Large intestine (tissue), 3 donors: ENCODE results near the gene MAN1C1. TPM values are rescaled to one million over a fixed set of nuclear protein-coding genes. Genes with fewer than 3 reads are reported as not detected.

ENCODE experiments used
- DNase-seq, 2 donors: peaks; one replicate each; pipeline versions ENCODE4 v3.0.0 to v3.0.0-alpha.2; 2013
- H3K27ac ChIP-seq: one replicate; pipeline ENCODE4 v1.5.1; 2013; ENCODE audit warnings: low read length
- H3K27me3 ChIP-seq: 2 replicates; pipeline ENCODE4 v1.6.1; 2013; ENCODE audit warnings: low read length; ENCODE audit not compliant: control insufficient read depth, insufficient read depth
- H3K36me3 ChIP-seq: 2 replicates; pipeline ENCODE4 v1.6.1; 2013; ENCODE audit warnings: low read length; ENCODE audit not compliant: control insufficient read depth, insufficient read depth
- H3K4me1 ChIP-seq: one replicate; pipeline ENCODE4 v1.6.1; 2013; ENCODE audit warnings: low read length; ENCODE audit not compliant: control insufficient read depth, insufficient read depth
- H3K4me3 ChIP-seq: one replicate; pipeline ENCODE4 v1.5.1; 2013; ENCODE audit warnings: low read length
- H3K9me3 ChIP-seq: one replicate; pipeline ENCODE4 v1.6.1; 2013; ENCODE audit warnings: mild to moderate bottlenecking, low read depth, low read length, moderate library complexity; ENCODE audit not compliant: control insufficient read depth
- WGBS: methylation state at CpG from one replicate; pipeline ENCODE4 v1.1.5; 2013; ENCODE audit warnings: low lambda C conversion rate; ENCODE audit not compliant: insufficient coverage; 5-methylcytosine and 5-hydroxymethylcytosine counted together
- polyA plus RNA-seq: library from polyadenylated mRNA; unstranded; fragments of 120-200 nt; gene quantifications from one replicate; pipeline ENCODE4 v1.2.1, GENCODE V29; 2013

Gene MAN1C1
- polyA plus RNA-seq, 1 donor: 21.2 TPM

GRCh38 chr1:25714372-25714931 is 97.9 kb downstream of the MAN1C1 start:
- H3K27me3 ChIP-seq: no peaks in the 10 kb centered on the region
- no peaks in the 10 kb centered on the region for H3K4me1 ChIP-seq
- H3K27ac ChIP-seq: no peak overlapping the region
- WGBS: 67% methylated on average over 1 of the region's 2 CpGs
- H3K4me3 ChIP-seq: no peak overlapping the region
- no peaks in the 10 kb centered on the region for H3K9me3 ChIP-seq
- DNase-seq: no peak
- H3K36me3 ChIP-seq: no peaks in the 10 kb centered on the region

GRCh38 chr1:25715888-25716287 is 99.3 kb downstream of the MAN1C1 start:
- WGBS: no CpG with 5 or more reads among the region's 5 CpGs
- H3K27ac ChIP-seq: no peak overlapping the region
- H3K9me3 ChIP-seq: no peaks in the 10 kb centered on the region
- no peaks in the 10 kb centered on the region for H3K27me3 ChIP-seq
- DNase-seq: no peak
- H3K4me3 ChIP-seq: no peak overlapping the region
- H3K4me1 ChIP-seq: no peaks in the 10 kb centered on the region
- no peaks in the 10 kb centered on the region for H3K36me3 ChIP-seq

DNA sequence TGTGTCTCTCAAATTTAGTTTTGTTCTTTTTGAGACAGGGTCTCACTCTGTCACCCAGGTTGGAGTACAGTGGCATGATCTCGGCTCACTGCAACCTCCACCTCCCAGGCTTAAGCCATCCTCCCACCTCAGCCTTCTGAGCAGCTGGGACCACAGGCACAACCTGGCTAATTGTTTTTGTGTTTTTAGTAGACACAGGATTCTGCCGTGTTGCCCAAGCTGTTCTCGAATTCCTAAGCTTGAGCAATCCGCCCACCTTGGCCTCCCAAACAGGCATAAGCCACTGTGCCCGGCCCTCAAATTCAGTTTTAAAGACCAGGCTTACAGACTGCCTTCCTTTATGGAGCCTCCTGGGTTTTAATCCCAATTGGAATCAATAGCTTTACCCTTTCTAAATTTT is 99.7 kb downstream of the MAN1C1 start:
- Histone ChIP-seq H3K27ac (no peak overlapping the region), H3K4me3 (no peak overlapping the region), H3K36me3 (no peaks in the 10 kb centered on the region), H3K27me3 (no peaks in the 10 kb centered on the region), H3K4me1 (no peaks in the 10 kb centered on the region), H3K9me3 (no peaks in the 10 kb centered on the region)
- no peak for DNase-seq
- no CpG with 5 or more reads among the region's 5 CpGs for WGBS

- no peaks in the 10 kb centered on the region for H3K9me3 ChIP-seq
- no peaks in the 10 kb centered on the region for H3K27me3 ChIP-seq
- no peaks in the 10 kb centered on the region for H3K4me1 ChIP-seq
- no peak overlapping the region for H3K4me3 ChIP-seq
- H3K36me3 ChIP-seq: no peaks in the 10 kb centered on the region
- DNase-seq: no peak
- H3K27ac ChIP-seq: no peak overlapping the region
- WGBS: no CpG with 5 or more reads among the region's 2 CpGs
These were observed 102.1 kb downstream of the MAN1C1 start for GRCh38 chr1:25718732-25719131.

GRCh38 chr1:25720624-25721023 is 104.0 kb downstream of the MAN1C1 start:
- H3K27me3 ChIP-seq: no peaks in the 10 kb centered on the region
- H3K4me3 ChIP-seq: no peak overlapping the region
- 100% methylated on average over 3 of the region's 5 CpGs for WGBS
- H3K27ac ChIP-seq: no peak overlapping the region
- H3K9me3 ChIP-seq: no peaks in the 10 kb centered on the region
- no peaks in the 10 kb centered on the region for H3K4me1 ChIP-seq
- no peaks in the 10 kb centered on the region for H3K36me3 ChIP-seq
- no peak for DNase-seq

DNA sequence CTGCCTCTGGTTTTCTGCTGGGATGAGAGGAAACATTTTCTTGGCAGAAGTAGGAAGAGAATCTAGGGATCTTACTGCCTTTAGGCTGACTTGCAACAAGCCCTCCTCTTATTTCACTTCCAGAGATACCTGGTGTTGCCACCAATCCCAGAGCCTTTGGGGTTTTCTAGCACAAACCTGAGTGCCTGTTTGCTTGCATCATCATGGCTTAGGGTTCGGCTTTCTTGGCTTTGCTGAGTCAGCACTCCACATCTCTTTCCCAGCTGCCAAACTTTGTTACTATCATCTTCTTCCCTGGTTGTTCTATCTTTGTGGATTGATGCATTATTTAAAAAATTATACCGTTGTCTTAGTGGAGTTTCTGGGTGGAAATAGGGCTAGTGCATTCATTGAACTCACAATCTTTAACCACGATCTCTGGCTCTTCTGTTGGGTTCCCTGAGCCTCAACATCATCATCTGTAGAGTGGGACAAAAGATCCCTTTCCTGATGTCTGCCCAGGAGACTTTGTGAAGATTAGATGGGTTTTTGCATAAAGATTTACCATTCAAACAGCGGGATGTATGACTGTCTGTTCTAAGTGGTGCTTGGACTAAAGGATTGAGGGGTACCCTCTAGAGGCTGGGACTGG is 106.8 kb downstream of the MAN1C1 start:
- no peaks in the 10 kb centered on the region for H3K9me3 ChIP-seq
- no peak overlapping the region for H3K27ac ChIP-seq
- H3K4me1 ChIP-seq: peaks cover 21% of the 10 kb centered on the region
- WGBS: no CpG with 5 or more reads among the region's 4 CpGs
- H3K4me3 ChIP-seq: no peak overlapping the region
- DNase-seq: no peak
- H3K36me3 ChIP-seq: no peaks in the 10 kb centered on the region
- H3K27me3 ChIP-seq: no peaks in the 10 kb centered on the region

DNA sequence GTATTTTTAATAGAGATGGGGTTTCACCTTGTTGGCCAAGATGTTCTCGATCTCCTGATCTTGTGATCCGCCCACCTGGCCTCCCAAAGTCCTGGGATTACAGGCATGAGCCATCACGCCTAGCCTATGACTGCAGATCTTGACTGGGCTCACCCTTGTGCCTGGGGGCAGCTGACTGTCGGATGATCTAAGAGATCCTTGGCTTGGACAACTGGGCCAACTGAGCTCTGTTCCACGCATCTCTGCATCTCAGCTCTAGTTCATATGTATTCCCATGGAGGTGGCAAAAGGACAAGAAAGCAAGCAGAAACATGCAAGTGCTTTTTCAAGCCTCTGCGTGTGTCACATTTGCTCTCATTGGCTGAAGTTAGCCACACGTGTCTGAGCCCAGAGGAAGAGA is 107.6 kb downstream of the MAN1C1 start:
- Histone ChIP-seq H3K9me3 (no peaks in the 10 kb centered on the region), H3K36me3 (no peaks in the 10 kb centered on the region), H3K27ac (no peak overlapping the region), H3K4me3 (no peak overlapping the region), H3K27me3 (no peaks in the 10 kb centered on the region), H3K4me1 (peaks cover 29% of the 10 kb centered on the region)
- no peak for DNase-seq
- no CpG with 5 or more reads among the region's 7 CpGs for WGBS

DNA sequence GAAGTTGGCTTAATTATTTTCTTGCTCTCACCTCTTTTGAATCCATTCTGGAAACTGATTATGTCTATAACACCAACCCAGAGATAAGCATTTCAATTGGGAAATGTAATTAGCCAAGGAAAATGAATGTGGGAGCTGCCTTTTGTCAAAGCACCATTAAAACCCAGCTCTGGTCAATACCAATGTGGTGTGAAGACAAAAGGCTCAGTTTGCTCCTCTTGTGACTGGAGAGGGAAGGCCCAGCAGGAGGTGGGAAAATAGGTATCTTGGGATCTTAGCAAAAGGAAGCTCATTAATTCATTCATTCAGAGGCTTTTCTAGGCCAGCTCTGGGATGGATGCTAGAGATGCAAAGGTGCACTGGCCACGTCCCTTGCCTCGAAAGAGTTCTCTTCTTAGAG is 108.4 kb downstream of the MAN1C1 start:
- H3K36me3 ChIP-seq: no peaks in the 10 kb centered on the region
- no peak overlapping the region for H3K27ac ChIP-seq
- H3K4me3 ChIP-seq: no peak overlapping the region
- WGBS: no CpG with 5 or more reads among the region's 2 CpGs
- DNase-seq: no peak
- no peaks in the 10 kb centered on the region for H3K9me3 ChIP-seq
- H3K27me3 ChIP-seq: no peaks in the 10 kb centered on the region
- peaks cover 34% of the 10 kb centered on the region for H3K4me1 ChIP-seq

DNA sequence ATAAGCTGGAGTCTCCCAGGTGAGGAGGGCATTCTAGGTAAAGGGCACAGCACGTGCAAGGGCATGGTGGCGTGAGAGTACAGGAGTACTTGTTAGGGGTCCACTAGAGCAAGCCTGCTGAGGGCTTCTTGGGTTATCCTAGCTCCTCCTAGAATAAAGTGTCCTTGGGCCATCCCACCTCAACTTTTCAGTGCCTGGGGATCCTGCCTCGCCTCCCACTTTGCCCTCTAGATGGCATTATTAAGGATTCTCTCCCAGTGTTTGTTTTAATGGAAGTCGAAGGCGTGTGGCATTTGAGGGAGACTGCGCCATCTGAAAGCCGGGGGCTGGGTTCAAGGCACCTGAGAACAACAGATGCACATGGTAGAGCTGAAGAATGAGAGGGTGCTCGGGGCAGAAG is 108.9 kb downstream of the MAN1C1 start:
- WGBS: no CpG with 5 or more reads among the region's 8 CpGs
- Histone ChIP-seq H3K36me3 (no peaks in the 10 kb centered on the region), H3K27me3 (no peaks in the 10 kb centered on the region), H3K4me3 (no peak overlapping the region), H3K4me1 (peaks cover 39% of the 10 kb centered on the region), H3K27ac (no peak overlapping the region), H3K9me3 (no peaks in the 10 kb centered on the region)
- DNase-seq: no peak

DNA sequence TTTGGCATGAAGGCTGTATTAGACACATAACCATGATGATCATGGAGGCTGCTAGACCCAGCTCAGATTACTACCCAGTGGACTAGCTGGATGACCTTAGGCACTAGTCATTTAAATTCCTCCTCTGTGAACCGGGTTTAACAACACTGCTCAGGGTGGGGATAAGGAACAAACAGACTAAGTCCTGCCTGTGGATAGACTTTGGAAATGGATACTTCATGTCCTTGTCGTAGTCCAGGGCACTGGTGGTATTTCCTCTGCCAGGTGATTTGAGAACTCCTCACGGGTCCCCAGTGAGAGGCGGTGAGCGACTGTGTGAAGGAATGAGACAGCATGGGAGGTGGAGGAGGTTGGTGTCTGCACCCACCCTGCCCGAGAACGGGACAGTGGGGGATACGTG is 110.5 kb downstream of the MAN1C1 start:
- Histone ChIP-seq H3K27me3 (no peaks in the 10 kb centered on the region), H3K36me3 (no peaks in the 10 kb centered on the region), H3K9me3 (no peaks in the 10 kb centered on the region), H3K27ac (peak overlapping the region; percentile 73), H3K4me3 (no peak overlapping the region), H3K4me1 (peaks cover 42% of the 10 kb centered on the region)
- peak; percentile 45 to 77 for DNase-seq
- WGBS: no CpG with 5 or more reads among the region's 8 CpGs
